HG02759 (cell line): ENCODE data around the gene DEPDC5.

Experiments
- ATAC-seq: cut with Tn5 transposase; IDR thresholded peaks from one replicate; pipeline ENCODE4 v1.9.1; 2021; ENCODE audit warnings: mild to moderate bottlenecking, moderate library complexity; ENCODE audit not compliant: unreplicated experiment

DEPDC5 gene

DNA sequence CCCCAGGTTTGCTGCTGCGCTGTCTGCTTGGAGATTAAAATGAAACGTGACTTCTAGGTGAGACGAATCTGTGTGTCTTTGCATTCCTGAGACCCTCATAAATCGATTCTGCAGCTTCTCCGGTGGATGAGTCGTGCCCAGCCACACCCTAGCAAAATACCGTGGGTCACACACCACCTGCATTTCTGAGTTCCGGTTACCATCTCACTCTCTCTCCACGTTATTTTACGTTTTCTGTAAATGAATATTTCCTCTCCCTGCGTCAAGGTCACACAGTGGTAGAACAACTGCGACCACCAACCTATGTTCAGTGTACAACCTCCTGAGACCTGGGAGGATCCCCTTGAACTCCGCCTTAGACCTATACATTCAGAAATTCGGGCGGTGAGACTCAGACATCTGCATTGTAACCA lies 191.6 kb downstream of the DEPDC5 start:
- no peak for ATAC-seq

- no peak for ATAC-seq
Measured at GRCh38 chr22:31945971-31946680, 192.3 kb downstream of the DEPDC5 start.

- no peak for ATAC-seq
Measured at GRCh38 chr22:31947296-31947695, 193.5 kb downstream of the DEPDC5 start.

DNA sequence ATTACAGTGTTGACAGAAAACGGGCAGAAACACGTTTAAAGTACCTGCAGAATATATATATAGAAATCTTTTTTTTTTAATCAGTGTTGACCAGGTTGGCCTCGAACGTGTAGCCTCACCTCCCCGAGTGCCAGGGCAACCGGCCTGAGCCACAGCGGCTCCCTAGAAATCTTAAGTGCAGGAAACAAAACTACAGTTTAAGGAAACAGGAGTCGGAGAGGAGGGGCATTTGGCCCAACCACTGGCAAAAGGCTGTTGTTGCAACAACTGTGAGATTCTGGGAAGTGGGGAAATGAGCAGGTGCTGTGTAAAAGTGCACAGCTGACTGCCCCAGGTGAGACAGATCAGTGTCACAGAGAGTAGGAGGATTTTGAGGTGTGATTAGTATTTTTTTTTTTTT lies 194.2 kb downstream of the DEPDC5 start:
- ATAC-seq, result no peak

DNA sequence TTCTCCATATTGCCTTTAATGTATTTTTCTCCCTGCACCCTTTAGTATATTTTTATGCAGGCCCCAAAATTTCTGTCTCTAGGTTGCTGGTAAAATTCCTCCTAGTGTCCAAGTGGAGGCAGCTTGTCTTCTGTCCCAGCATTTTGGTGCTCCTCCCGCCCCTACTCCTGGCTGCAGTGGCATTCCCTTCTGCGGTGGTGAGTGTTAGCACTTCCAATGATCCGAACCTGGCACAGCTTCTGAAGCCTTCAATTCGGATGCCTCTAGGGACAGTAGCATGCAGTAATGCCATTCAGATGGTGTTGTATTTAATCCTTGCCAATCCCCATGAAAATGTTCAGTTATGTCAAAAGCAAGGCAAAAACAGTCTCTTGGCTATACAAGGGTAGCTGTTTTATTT lies 196.4 kb downstream of the DEPDC5 start:
- ATAC-seq, result no peak

- no peak for ATAC-seq
Measured at GRCh38 chr22:31951194-31952093, 197.6 kb downstream of the DEPDC5 start.

DNA sequence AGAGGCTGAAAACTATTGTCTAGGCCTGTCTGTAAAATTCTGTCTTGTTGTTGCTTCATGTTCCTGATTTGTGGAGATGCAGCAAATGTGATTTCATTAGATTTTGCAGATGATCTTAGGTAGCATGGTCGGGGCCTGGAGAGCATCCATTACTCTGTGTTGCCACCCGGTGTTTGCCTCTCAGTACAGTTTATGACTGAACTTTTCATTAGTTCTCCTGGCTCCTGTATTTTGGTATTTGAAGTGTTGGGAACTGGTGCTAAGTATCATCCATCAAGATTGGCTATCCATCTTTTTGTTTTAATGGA lies 198.2 kb downstream of the DEPDC5 start:
- ATAC-seq, result no peak

GRCh38 chr22:31952472-31952871 lies 198.7 kb downstream of the DEPDC5 start:
- ATAC-seq, result no peak

GRCh38 chr22:31953261-31953660 lies 199.4 kb downstream of the DEPDC5 start:
- no peak for ATAC-seq

DNA sequence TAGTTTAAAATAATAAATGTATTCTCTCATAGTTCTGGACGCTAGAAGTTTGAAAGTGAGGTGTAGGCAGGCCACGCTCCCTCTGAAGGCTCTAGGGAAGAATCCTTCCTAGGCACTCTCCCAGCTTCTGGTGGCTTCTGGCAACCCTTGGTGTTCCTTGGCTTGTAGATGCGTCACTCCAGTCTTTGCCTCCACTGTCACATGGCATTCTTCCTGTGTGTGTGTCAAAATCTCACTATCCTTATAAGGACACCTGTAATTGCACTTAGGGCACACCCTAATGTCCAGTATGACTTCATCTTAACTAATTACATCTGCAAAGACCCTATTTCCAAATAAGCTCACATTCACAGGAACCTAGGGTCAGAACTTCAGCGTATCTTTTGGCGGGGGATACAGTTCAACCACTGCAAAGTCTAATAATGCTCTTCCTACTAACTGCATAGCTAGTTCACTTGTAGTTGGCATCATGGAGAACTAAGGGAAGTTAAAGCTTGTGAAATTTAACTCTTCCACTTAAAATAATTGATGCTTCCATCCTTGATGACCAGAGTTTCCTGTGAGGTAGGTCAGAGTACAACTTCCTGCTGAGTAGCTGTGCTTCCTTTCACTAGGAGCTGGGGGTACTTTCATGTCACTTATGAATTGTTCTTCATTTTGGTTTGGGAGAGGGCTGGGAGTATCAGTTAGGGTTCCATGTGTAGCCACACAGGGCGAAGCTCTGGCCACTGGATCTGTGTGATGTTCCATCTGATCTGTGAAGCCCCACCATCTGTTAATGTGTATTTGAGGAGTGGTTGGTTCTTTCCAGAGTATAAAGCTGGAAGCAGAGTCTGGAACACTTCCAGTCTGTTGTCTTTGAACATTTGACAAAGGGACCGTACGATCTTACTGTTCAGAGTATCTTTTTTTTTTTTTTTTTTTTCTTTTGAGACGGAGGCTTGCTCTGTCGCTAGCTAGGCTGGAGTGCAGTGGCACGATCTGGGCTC lies 201.0 kb downstream of the DEPDC5 start:
- ATAC-seq, result no peak

- ATAC-seq, result no peak
Measured at GRCh38 chr22:31956360-31956759, 202.5 kb downstream of the DEPDC5 start.
